ENCODE results near the gene FOXF1. TPM values are rescaled to one million over a fixed set of nuclear protein-coding genes. Genes with fewer than 3 reads are reported as not detected.
A peak's percentile ranks its signal among the peaks of the same experiment; 100 is the strongest.

FOXF1 gene
- total and polyA plus RNA-seq, 11 donors = 0.04 to 0.48 (median 0.17) TPM; not detected in 3

GRCh38 chr16:86516623-86517003 is 6.3 kb downstream of the FOXF1 start:
- intact Hi-C loops (cut with DNase I) = loop anchor here (1.0 to 10.0 kb wide), 11 partner anchors 172 to 702 kb away; no protein-coding TSS in a partner anchor
- Histone ChIP-seq H3K27me3 (peaks cover 46 to 100% (median 93%) of the 10 kb centered on the region in 9 donors), H3K4me1 (peaks cover 0 to 30% (median 10%) of the 10 kb centered on the region in 12 donors), H3K27ac (peak overlapping the region in 1 of 12 donors; percentile 96), H3K36me3 (no peaks in the 10 kb centered on the region), H3K4me3 (no peak overlapping the region), H3K9me3 (no peaks in the 10 kb centered on the region)
- DNase-seq (peak in 1 of 5 donors; percentile 58), ATAC-seq (no peak)
- TF ChIP-seq CTCF (IDR thresholded peaks at IDR 0.05) (no peak), POLR2A (IDR thresholded peaks at IDR 0.05) (no peak)
- WGBS, 4 donors = 10 to 20% (median 15%) methylated on average over 17 to 29 of the region's 29 CpGs

GRCh38 chr16:86517033-86517432 is 6.7 kb downstream of the FOXF1 start:
- H3K27me3 ChIP-seq = peaks cover 42 to 100% (median 93%) of the 10 kb centered on the region in 9 donors
- H3K9me3 ChIP-seq = no peaks in the 10 kb centered on the region
- H3K27ac ChIP-seq = peak overlapping the region in 1 of 12 donors; percentile 96
- 45 to 62% (median 52%) methylated on average over 8 to 9 of the region's 9 CpGs for WGBS, 4 donors
- DNase-seq (peak in 1 of 5 donors; percentile 3), ATAC-seq (no peak)
- peaks cover 0 to 27% (median 10%) of the 10 kb centered on the region in 12 donors for H3K4me1 ChIP-seq
- no peaks in the 10 kb centered on the region for H3K36me3 ChIP-seq
- TF ChIP-seq POLR2A (IDR thresholded peaks at IDR 0.05) (no peak), CTCF (IDR thresholded peaks at IDR 0.05) (no peak)
- intact Hi-C loops (cut with DNase I) = loop anchor here (1.0 to 10.0 kb wide), 11 partner anchors 172 to 702 kb away; no protein-coding TSS in a partner anchor
- no peak overlapping the region for H3K4me3 ChIP-seq

GRCh38 chr16:86517652-86518258 is 7.4 kb downstream of the FOXF1 start:
- ATAC-seq = peak; percentile 49 to 84 (median 72)
- Histone ChIP-seq H3K9me3 (no peaks in the 10 kb centered on the region), H3K4me1 (peaks cover 0 to 27% (median 10%) of the 10 kb centered on the region in 12 donors), H3K27ac (peak overlapping the region in 1 of 12 donors; percentile 96), H3K27me3 (peaks cover 35 to 98% (median 90%) of the 10 kb centered on the region in 9 donors), H3K36me3 (no peaks in the 10 kb centered on the region), H3K4me3 (no peak overlapping the region)
- intact Hi-C loops (cut with DNase I) = loop anchor here (1.0 to 10.0 kb wide), 11 partner anchors 173 to 703 kb away; no protein-coding TSS in a partner anchor
- WGBS, 4 donors = 24 to 28% (median 26%) methylated on average over 14 to 17 of the region's 17 CpGs
- peak; percentile 46 to 78 (median 63) for DNase-seq
- peak; percentile 60 to 82 (median 73) for TF ChIP-seq CTCF (IDR thresholded peaks at IDR 0.05)
- no peak for TF ChIP-seq POLR2A (IDR thresholded peaks at IDR 0.05)

GRCh38 chr16:86519007-86519648 is 8.8 kb downstream of the FOXF1 start:
- Histone ChIP-seq H3K27ac (peak overlapping the region in 1 of 12 donors; percentile 96), H3K36me3 (no peaks in the 10 kb centered on the region), H3K4me1 (peaks cover 0 to 27% (median 10%) of the 10 kb centered on the region in 12 donors), H3K4me3 (no peak overlapping the region), H3K27me3 (peaks cover 30 to 98% (median 81%) of the 10 kb centered on the region in 9 donors), H3K9me3 (no peaks in the 10 kb centered on the region)
- DNase-seq (peak in 1 of 5 donors; percentile 54), ATAC-seq (no peak)
- WGBS, 4 donors = 89% methylated on average over 14 to 16 of the region's 16 CpGs
- TF ChIP-seq POLR2A (IDR thresholded peaks at IDR 0.05) = no peak
- TF ChIP-seq CTCF (IDR thresholded peaks at IDR 0.05) = no peak
- intact Hi-C loops (cut with DNase I) = loop anchor here in 7 of 10 donors (1.0 to 10.0 kb wide), 9 partner anchors 174 to 704 kb away; no protein-coding TSS in a partner anchor

Data from heart left ventricle (tissue), 16 donors.